Measurements from ENCODE around the gene HS3ST4. TPM values are rescaled to one million over a fixed set of nuclear protein-coding genes. Genes with fewer than 3 reads are reported as not detected.

Gene HS3ST4
- total and polyA plus RNA-seq, 2 of the 4 experiments (the other 2 are of a cell fraction) = not detected

DNA sequence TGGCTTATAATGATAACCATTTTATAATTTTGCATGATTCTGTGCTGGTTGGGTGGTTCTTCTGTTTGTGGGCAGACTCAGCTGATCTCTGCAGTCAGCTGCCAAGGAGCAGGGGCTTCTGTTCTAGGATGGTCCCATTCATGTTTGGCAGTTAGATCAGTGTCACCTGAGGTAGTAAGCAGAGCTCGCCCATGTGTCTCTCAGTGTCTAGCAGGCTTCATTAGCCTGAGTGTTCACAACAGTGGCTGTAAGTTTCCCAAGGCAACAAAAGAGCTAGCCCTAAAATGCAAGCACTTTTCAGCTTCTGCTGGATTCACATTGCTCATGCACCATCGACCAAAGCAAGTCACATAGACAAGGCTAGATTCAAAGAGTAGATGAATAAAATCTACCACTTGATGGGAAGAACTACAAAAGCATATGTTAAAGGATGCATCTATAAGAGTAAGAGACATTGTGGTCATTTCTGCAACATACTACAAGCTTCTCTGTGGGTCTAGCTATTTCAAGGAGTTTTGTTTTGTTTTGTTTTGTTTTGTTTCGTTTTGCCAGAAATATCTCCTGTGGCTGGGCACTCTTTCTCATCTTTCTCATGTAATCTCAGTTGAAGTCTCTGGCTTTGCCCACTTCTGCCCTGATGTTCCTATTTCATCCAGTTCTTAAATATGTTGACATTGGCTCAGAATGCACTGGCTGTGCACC, 180.8 kb downstream of the HS3ST4 start:
- Histone ChIP-seq H3K4ac (ENCODE audit: low read depth, low read length) (no peak overlapping the region), H2AFZ (replicated peaks; ENCODE audit: low read length, poor library complexity) (no peak overlapping the region), H4K91ac (ENCODE audit: insufficient read depth, low read depth, low read length) (no peak overlapping the region), H4K8ac (ENCODE audit: low read depth in 2 of 2, low read length in 2 of 2) (no peak overlapping the region), H3K27me3 (ENCODE audit: control insufficient read depth, insufficient read depth, low read length) (no peaks in the 10 kb centered on the region), H3K36me3 (ENCODE audit: control insufficient read depth, insufficient read depth, low read length) (no peaks in the 10 kb centered on the region), H3K23ac (ENCODE audit: low read depth, low read length) (no peak overlapping the region), H3K56ac (ENCODE audit: extremely low read depth, insufficient read depth, low read length) (no peak overlapping the region), H3K79me1 (ENCODE audit: low read depth in 1 of 2, low read length in 2 of 2) (no peaks in the 10 kb centered on the region), H2BK15ac (ENCODE audit: low read depth, low read length) (no peak overlapping the region), H2BK20ac (ENCODE audit: low read depth, low read length) (no peak overlapping the region), H2BK5ac (ENCODE audit: low read depth, low read length, poor library complexity, severe bottlenecking) (no peak overlapping the region), H3K9ac (ENCODE audit: low read depth, low read length) (no peak overlapping the region), H4K5ac (ENCODE audit: low read depth, low read length) (no peak overlapping the region), H2BK120ac (ENCODE audit: low read depth, low read length) (no peak overlapping the region), H3K27ac (ENCODE audit: insufficient read depth, low read length) (no peak overlapping the region), H3K9me1 (ENCODE audit: insufficient read depth, low read length) (no peaks in the 10 kb centered on the region), H3K4me3 (ENCODE audit: insufficient read depth, low read depth, low read length) (no peak overlapping the region), H3K4me1 (ENCODE audit: control insufficient read depth, insufficient read depth, low read length) (no peaks in the 10 kb centered on the region), H3K14ac (replicated peaks; ENCODE audit: low read depth, low read length) (no peak overlapping the region), H3K9me3 (ENCODE audit: control insufficient read depth, insufficient read depth, low read length) (peaks cover 3% of the 10 kb centered on the region; the same call in 1 of the 2 replicates), H3K18ac (ENCODE audit: low read depth, low read length) (no peak overlapping the region), H2AK9ac (replicated peaks; ENCODE audit: low read depth, low read length, poor library complexity) (no peak overlapping the region), H4K20me1 (ENCODE audit: insufficient read depth, low read length) (no peaks in the 10 kb centered on the region), H3K4me2 (ENCODE audit: low read depth, low read length) (no peak overlapping the region), H2AK5ac (ENCODE audit: low read depth, low read length) (no peak overlapping the region)
- BruUV-seq (replicated peaks) = no TSS peak
- no peak for DNase-seq
- ChIA-PET CTCF (no interaction called here), POLR2A (ENCODE audit: unreplicated experiment) (no interaction called here)
- dilution Hi-C loops (cut with HindIII; ENCODE audit: low sequenced_read_pairs, unreplicated experiment) = no loop called here
- TF ChIP-seq, protein P1, sequence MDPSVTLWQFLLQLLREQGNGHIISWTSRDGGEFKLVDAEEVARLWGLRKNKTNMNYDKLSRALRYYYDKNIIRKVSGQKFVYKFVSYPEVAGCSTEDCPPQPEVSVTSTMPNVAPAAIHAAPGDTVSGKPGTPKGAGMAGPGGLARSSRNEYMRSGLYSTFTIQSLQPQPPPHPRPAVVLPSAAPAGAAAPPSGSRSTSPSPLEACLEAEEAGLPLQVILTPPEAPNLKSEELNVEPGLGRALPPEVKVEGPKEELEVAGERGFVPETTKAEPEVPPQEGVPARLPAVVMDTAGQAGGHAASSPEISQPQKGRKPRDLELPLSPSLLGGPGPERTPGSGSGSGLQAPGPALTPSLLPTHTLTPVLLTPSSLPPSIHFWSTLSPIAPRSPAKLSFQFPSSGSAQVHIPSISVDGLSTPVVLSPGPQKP (IDR thresholded peaks at IDR 0.05; ENCODE audit: borderline replicate concordance, low read depth, low read length) = no peak
- no peak for TF ChIP-seq POLR2A (IDR thresholded peaks at IDR 0.05; ENCODE audit: low read depth, low read length)
- no peak for TF ChIP-seq RAD21 (IDR thresholded peaks at IDR 0.05; ENCODE audit: low read length)
- no peak for TF ChIP-seq SMC3 (IDR thresholded peaks at IDR 0.05; ENCODE audit: low read depth, low read length)
- no peak for TF ChIP-seq CHD1 (IDR thresholded peaks at IDR 0.05; ENCODE audit: low read depth, low read length)
- no peak for ATAC-seq (ENCODE audit: low read depth)
- intact Hi-C loops (cut with micrococcal nuclease) = no loop called here
- no CpG with 5 or more reads among the region's 3 CpGs for WGBS, 2 experiments (ENCODE audit: extremely low coverage in 2 of 2, insufficient read length in 1 of 2)
- in situ Hi-C loops (cut with MboI; ENCODE audit: low sequenced_read_pairs) = no loop called here

Measured in IMR-90 (cell line).